Left renal pelvis (tissue), 4 donors: Measurements from ENCODE around the gene D2HGDH. TPM values are rescaled to one million over a fixed set of nuclear protein-coding genes. Genes with fewer than 3 reads are reported as not detected.
"Not testable (repeated sequence)": the region's sequence is repeated elsewhere in the genome, so short reads cannot be mapped to it uniquely, and the experiment has no call there.

Experiments used
- DNase-seq, 4 donors: peaks; one replicate each; pipeline ENCODE4 v3.0.0-alpha.2; 2013; ENCODE audit warnings: low read depth in 4 of 4, low spot score in 3 of 4
- polyA plus RNA-seq, 4 donors: library from polyadenylated mRNA; unstranded; fragments of 120-200 nt; gene quantifications; one replicate each; pipeline ENCODE4 v1.2.1, GENCODE V29; 2013; ENCODE audit not compliant: insufficient read length in 4 of 4

D2HGDH gene
- polyA plus RNA-seq, 4 donors = 18.5 to 54.0 (median 33.1) TPM

- DNase-seq = peak in 2 of 4 donors; percentile 33 to 51
These were observed 69.2 kb downstream of the D2HGDH start for GRCh38 chr2:241803387-241804325.

GRCh38 chr2:241804326-241805229 lies 70.1 kb downstream of the D2HGDH start:
- DNase-seq = no peak

- not testable (repeated sequence) for DNase-seq
These were observed 71.8 kb downstream of the D2HGDH start for GRCh38 chr2:241806217-241806616.

GRCh38 chr2:241808051-241808720 lies 73.8 kb downstream of the D2HGDH start:
- DNase-seq = no peak

GRCh38 chr2:241808721-241809382 lies 74.4 kb downstream of the D2HGDH start, which contains the start of gene NEU4:
NEU4 (plus strand) TSS chr2:241809193; CDS start chr2:241814485, 5,292 bp downstream.
- no peak for DNase-seq

- DNase-seq = no peak
These were observed 75.2 kb downstream of the D2HGDH start for GRCh38 chr2:241809383-241810306.

DNA sequence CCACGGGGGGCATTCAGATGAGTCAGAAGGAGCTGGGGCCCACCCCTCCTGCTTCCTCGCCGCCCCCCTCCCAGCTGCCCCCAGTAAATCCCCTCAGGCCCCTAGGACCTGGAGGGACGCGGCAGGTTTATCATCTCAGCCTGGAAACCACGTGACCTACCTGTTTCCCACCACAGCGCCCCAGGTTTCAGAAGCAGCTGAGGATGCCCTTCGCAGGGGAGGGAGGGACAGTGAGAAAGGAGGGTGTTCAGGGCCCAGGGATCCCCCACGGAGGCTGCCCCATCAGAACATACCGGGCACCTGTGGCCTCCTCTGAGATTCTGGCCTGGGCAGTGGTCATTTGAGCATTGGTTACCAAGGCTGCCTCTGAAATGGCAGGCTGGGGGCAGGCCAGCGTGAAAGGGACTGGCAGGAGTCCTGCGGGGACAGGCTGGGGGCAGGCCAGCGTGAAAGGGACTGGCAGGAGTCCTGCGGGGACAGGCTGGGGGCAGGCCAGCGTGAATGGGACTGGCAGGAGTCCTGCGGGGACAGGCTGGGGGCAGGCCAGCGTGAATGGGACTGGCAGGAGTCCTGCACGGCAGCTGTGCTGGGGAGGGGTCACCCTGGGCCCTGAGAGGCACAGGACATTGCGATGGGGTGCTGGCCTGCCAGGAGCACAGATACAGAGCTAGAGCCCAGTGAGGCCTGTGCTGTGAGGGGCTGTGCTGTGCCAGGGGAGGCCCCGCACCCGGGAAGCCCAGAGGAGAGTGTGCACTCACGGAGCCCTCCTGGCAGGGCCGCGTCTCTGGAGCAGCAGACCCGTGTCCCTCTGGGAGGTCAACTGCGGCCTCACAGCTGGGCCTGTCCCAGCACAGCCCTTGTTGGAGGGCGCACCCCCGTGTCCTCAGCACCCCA lies 76.1 kb downstream of the D2HGDH start:
- DNase-seq = no peak

GRCh38 chr2:241811201-241811951 lies 76.9 kb downstream of the D2HGDH start:
- DNase-seq = no peak

DNA sequence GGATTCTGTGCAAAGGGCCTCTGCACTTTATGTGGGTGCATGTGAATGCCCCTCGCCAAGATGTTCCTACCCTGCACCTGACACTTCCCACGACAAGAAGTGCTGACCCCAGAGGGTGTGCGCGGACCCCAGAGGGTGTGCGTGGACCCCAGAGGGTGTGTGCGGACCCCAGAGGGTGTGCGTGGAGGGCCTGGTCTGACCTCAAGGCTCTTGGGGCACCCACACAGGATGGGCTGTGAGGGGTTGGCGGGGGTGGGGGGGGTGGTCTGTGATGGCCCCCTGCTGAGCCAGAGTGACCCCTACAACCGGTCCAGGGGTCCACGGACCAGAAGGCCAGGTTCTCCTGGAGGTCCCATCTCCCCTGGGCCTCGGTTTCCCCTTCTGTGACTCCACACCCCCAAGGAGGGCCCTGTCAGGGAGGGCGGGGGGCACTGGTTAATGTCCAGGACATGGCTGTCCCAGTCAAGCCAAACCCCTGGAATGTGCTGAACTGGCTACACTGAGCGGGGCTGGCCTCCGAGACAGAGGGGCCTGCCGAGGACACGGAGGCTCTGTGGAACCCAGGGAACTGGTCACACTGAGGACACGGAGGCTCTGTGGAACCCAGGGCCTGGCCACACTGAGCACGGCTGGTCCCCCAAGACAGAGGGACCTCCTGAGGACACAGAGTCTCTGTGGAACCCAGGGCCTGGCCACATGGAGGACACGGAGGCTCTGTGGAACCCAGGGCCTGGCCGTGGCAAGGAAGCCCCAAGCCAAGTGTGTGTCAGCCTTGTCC lies 77.7 kb downstream of the D2HGDH start:
- no peak for DNase-seq

- no peak for DNase-seq
These were observed 78.6 kb downstream of the D2HGDH start for GRCh38 chr2:241812730-241813643.

DNA sequence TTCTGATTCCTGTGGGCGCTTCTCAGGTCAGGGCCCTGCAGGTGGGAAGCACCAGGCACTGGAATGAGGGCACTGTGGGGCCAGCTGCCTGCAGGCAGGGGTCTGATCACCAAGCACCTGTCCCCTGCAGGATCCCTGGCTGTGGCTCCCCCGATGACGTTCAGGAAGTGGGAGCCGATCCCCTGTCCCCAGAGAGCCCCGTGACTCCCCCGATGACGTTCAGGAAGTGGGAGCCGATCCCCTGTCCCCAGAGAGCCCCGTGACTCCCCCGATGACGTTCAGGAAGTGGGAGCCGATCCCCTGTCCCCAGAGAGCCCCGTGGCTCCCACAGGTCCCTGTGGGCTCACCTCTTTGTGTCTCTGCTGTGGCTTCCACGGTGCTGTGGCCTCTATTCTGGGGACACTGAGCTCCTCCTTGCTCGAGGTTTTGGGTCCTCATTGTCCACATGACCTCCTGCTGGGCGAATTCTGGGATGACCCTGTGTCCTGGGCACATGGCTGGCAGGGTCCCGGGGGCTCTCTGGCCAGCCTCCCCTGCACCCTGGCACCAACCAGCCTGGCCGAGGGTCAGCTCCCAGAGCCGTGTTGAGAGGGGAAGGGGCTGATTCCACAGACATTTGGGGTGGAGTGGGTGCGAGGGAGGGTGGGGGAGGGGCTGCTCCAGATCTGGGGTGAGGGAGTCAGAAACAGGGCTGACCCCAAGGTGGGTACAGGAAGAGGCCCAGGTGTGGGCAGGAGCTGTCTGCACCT lies 79.4 kb downstream of the D2HGDH start:
- DNase-seq = no peak

- DNase-seq = no peak
These were observed 79.9 kb downstream of the D2HGDH start for GRCh38 chr2:241814393-241814642.

GRCh38 chr2:241814643-241815476 lies 80.4 kb downstream of the D2HGDH start:
- DNase-seq = no peak
